Epithelial cell of proximal tubule (primary cell): ENCODE measurements around the gene ENPP3. TPM values are rescaled to one million over a fixed set of nuclear protein-coding genes. Genes with fewer than 3 reads are reported as not detected.

Source experiments
- DNase-seq: peaks from one replicate; pipeline ENCODE4 v3.0.0-alpha.2; 2011; ENCODE audit warnings: low read depth
- H3K4me3 ChIP-seq: 2 replicates; pipeline ENCODE4 v1.5.1; 2011; ENCODE audit warnings: low read depth, mild to moderate bottlenecking, low read length
- CTCF ChIP-seq: conservative IDR thresholded peaks from 2 replicates; pipeline ENCODE4 v1.5.1; 2012; ENCODE audit warnings: low read depth, mild to moderate bottlenecking, low read length
- total RNA-seq: library from RNA; depleted of rRNA; stranded (reverse); fragments of >200 nt; gene quantifications from 2 replicates; pipeline ENCODE4 v1.2.3, GENCODE V29; 2015

The ENPP3 gene
- total RNA-seq, 1 donor from 2014 or later: 0.17 TPM

GRCh38 chr6:131657630-131658111, 20.6 kb downstream of the ENPP3 start:
- DNase-seq: no peak
- TF ChIP-seq CTCF: no peak
- H3K4me3 ChIP-seq: no peak overlapping the region

- TF ChIP-seq CTCF: no peak
- H3K4me3 ChIP-seq: no peak overlapping the region
- no peak for DNase-seq
These were observed 21.2 kb downstream of the ENPP3 start for GRCh38 chr6:131658287-131658686.

- no peak for DNase-seq
- H3K4me3 ChIP-seq: no peak overlapping the region
- no peak for TF ChIP-seq CTCF
These were observed 23.1 kb downstream of the ENPP3 start for GRCh38 chr6:131660195-131660594.

GRCh38 chr6:131663578-131664165, 26.6 kb downstream of the ENPP3 start:
- TF ChIP-seq CTCF: no peak
- DNase-seq: no peak
- no peak overlapping the region for H3K4me3 ChIP-seq

- H3K4me3 ChIP-seq: no peak overlapping the region
- no peak for TF ChIP-seq CTCF
- no peak for DNase-seq
These were observed 32.8 kb downstream of the ENPP3 start for GRCh38 chr6:131669891-131670290.

- TF ChIP-seq CTCF: no peak
- H3K4me3 ChIP-seq: no peak overlapping the region
- DNase-seq: no peak
These were observed 36.1 kb downstream of the ENPP3 start for GRCh38 chr6:131673184-131673583.

GRCh38 chr6:131678442-131678841, 41.3 kb downstream of the ENPP3 start:
- TF ChIP-seq CTCF: no peak
- no peak for DNase-seq
- no peak overlapping the region for H3K4me3 ChIP-seq
